PC-9 (cell line): ENCODE measurements around the gene LCOR.

ENCODE experiments used
- CTCF ChIP-seq: fragments of 200-600 bp; sonication (generic); conservative IDR thresholded peaks from 2 replicates; pipeline ENCODE4 v1.6.1; 2017; ENCODE audit warnings: mixed run types, antibody characterized with exemption, mild to moderate bottlenecking, moderate library complexity
- EZH2 ChIP-seq: fragments of 200-600 bp; sonication (generic); IDR thresholded peaks from 2 replicates; pipeline ENCODE4 v1.8.0; 2017; ENCODE audit warnings: antibody characterized with exemption, low read depth

GRCh38 chr10:96842896-96843723 is 11.0 kb downstream of the LCOR start:
- TF ChIP-seq EZH2 (no peak), CTCF (no peak)
